WTC11 (cell line): ENCODE data around the gene PPP6R3. TPM values are rescaled to one million over a fixed set of nuclear protein-coding genes. Genes with fewer than 3 reads are reported as not detected.

ENCODE experiments used
- ATAC-seq: fragments of 200-7000 bp; cut with Tn5 transposase; 2 replicates; pipeline ENCODE4 v1.10.0; 2021; ENCODE audit warnings: mild to moderate bottlenecking, moderate library complexity
- CTCF ChIA-PET: fragments of 300-600 bp; sonication (Branson Sonifier 250); formaldehyde crosslinking; loops from one replicate; lab custom pipeline; 2021; ENCODE audit warnings: antibody characterized with exemption; lab: Charles Lee
- POLR2A ChIA-PET: fragments of 350-600 bp; sonication (Branson Sonifier 250); formaldehyde crosslinking; loops from one replicate; lab custom pipeline; 2021; ENCODE audit warnings: antibody characterized with exemption; lab: Charles Lee
- DNase-seq: peaks from one replicate; pipeline ENCODE4 v3.0.0; 2021; ENCODE audit warnings: low spot score
- H3K27ac Mint-ChIP-seq: 2 replicates; pipeline ENCODE4 v1.8.0; 2021; ENCODE audit warnings: mixed read lengths
- H3K27me3 Mint-ChIP-seq: 2 replicates; pipeline ENCODE4 v1.8.0; 2021; ENCODE audit warnings: low read depth, mild to moderate bottlenecking, moderate library complexity, mixed read lengths
- H3K36me3 Mint-ChIP-seq: 2 replicates; pipeline ENCODE4 v1.8.0; 2021; ENCODE audit warnings: mixed read lengths
- H3K4me1 Mint-ChIP-seq: 2 replicates; pipeline ENCODE4 v1.8.0; 2022; ENCODE audit warnings: mixed read lengths
- H3K4me3 Mint-ChIP-seq: 2 replicates; pipeline ENCODE4 v1.8.0; 2021; ENCODE audit warnings: mild to moderate bottlenecking, moderate library complexity, mixed read lengths
- H3K9me3 Mint-ChIP-seq: 2 replicates; pipeline ENCODE4 v1.8.0; 2021; ENCODE audit warnings: mixed read lengths
- ATF1 ChIP-seq: sonication (generic); formaldehyde crosslinking; IDR thresholded peaks from 2 replicates; pipeline ENCODE4 v1.8.1; 2023; ENCODE audit warnings: mild to moderate bottlenecking, moderate library complexity, missing genetic modification reagents
- CREM ChIP-seq: sonication (generic); formaldehyde crosslinking; IDR thresholded peaks from 2 replicates; pipeline ENCODE4 v1.8.1; 2022; ENCODE audit warnings: mild to moderate bottlenecking, missing genetic modification reagents, moderate library complexity
- CTCF ChIP-seq: fragments of 200-600 bp; IDR thresholded peaks from 2 replicates; pipeline ENCODE4 v1.8.0; 2022; ENCODE audit warnings: antibody characterized with exemption
- ESRRA ChIP-seq: sonication (generic); formaldehyde crosslinking; IDR thresholded peaks from 2 replicates; pipeline ENCODE4 v1.8.1; 2022; ENCODE audit warnings: mild to moderate bottlenecking, missing genetic modification reagents, borderline replicate concordance
- FOXJ3 ChIP-seq: sonication (generic); formaldehyde crosslinking; IDR thresholded peaks from 2 replicates; pipeline ENCODE4 v1.9.0; 2021; ENCODE audit warnings: missing genetic modification reagents, mild to moderate bottlenecking, borderline replicate concordance
- MXD4 ChIP-seq: fragments of 250-450 bp; sonication (Bioruptor Pico); IDR thresholded peaks from 2 replicates; pipeline ENCODE4 v1.8.0; 2021; ENCODE audit warnings: mild to moderate bottlenecking, moderate library complexity, borderline replicate concordance
- NFATC4 ChIP-seq: fragments of 250-450 bp; sonication (Bioruptor Pico); IDR thresholded peaks from 2 replicates; pipeline ENCODE4 v1.9.0; 2021; ENCODE audit warnings: mild to moderate bottlenecking
- NR3C1 ChIP-seq: sonication (generic); formaldehyde crosslinking; conservative IDR thresholded peaks from 2 replicates; pipeline ENCODE4 v1.8.1; 2023; ENCODE audit warnings: low read depth, mild to moderate bottlenecking, missing genetic modification reagents
- OVOL2 ChIP-seq: fragments of 250-450 bp; sonication (Bioruptor Pico); IDR thresholded peaks from 2 replicates; pipeline ENCODE4 v1.9.0; 2021; ENCODE audit warnings: mild to moderate bottlenecking, borderline replicate concordance
- SMAD3 ChIP-seq: sonication (generic); formaldehyde crosslinking; IDR thresholded peaks from 2 replicates; pipeline ENCODE4 v1.8.0; 2022; ENCODE audit warnings: missing genetic modification reagents, mild to moderate bottlenecking, borderline replicate concordance
- SOX15 ChIP-seq: fragments of 250-450 bp; sonication (Bioruptor Pico); IDR thresholded peaks from 2 replicates; pipeline ENCODE4 v1.9.0; 2021; ENCODE audit warnings: mild to moderate bottlenecking
- TEAD1 ChIP-seq: sonication (generic); formaldehyde crosslinking; IDR thresholded peaks from 2 replicates; pipeline ENCODE4 v1.8.0; 2022; ENCODE audit warnings: mild to moderate bottlenecking, missing genetic modification reagents
- ZBTB21 ChIP-seq: sonication (generic); formaldehyde crosslinking; IDR thresholded peaks from 2 replicates; pipeline ENCODE4 v1.8.1; 2023; ENCODE audit warnings: mild to moderate bottlenecking, missing genetic modification reagents, borderline replicate concordance
- ZMAT4 ChIP-seq: fragments of 250-450 bp; sonication (Bioruptor Pico); IDR thresholded peaks from 2 replicates; pipeline ENCODE4 v1.9.0; 2021; ENCODE audit warnings: mild to moderate bottlenecking
- ZNF121 ChIP-seq: sonication (generic); formaldehyde crosslinking; IDR thresholded peaks from 2 replicates; pipeline ENCODE4 v1.8.0; 2023; ENCODE audit warnings: missing genetic modification reagents
- ZNF219 ChIP-seq: sonication (generic); formaldehyde crosslinking; IDR thresholded peaks from 2 replicates; pipeline ENCODE4 v1.8.0; 2023; ENCODE audit warnings: missing genetic modification reagents, mild to moderate bottlenecking, borderline replicate concordance
- ZNF416 ChIP-seq: fragments of 250-450 bp; sonication (Bioruptor Pico); IDR thresholded peaks from 2 replicates; pipeline ENCODE4 v1.9.0; 2021; ENCODE audit warnings: mild to moderate bottlenecking, inconsistent platforms
- ZSCAN18 ChIP-seq: fragments of 250-450 bp; sonication (Bioruptor Pico); IDR thresholded peaks from 2 replicates; pipeline ENCODE4 v2.1.2; 2022; ENCODE audit warnings: mild to moderate bottlenecking, moderate library complexity
- total RNA-seq: library from RNA; stranded (reverse); gene quantifications from 3 replicates; pipeline ENCODE4 v1.2.3, GENCODE V29; 2021
- TF ChIP-seq, protein P1 (sequence below): sonication (generic); formaldehyde crosslinking; IDR thresholded peaks from 2 replicates; pipeline ENCODE4 v1.8.1; 2023; ENCODE audit warnings: mild to moderate bottlenecking, missing genetic modification reagents, moderate library complexity
- TF ChIP-seq, protein P2 (sequence below): sonication (generic); formaldehyde crosslinking; IDR thresholded peaks from 2 replicates; pipeline ENCODE4 v1.8.0; 2022; ENCODE audit warnings: mild to moderate bottlenecking, missing genetic modification reagents
- TF ChIP-seq, protein P3 (sequence below): sonication (generic); formaldehyde crosslinking; IDR thresholded peaks from 2 replicates; pipeline ENCODE4 v1.8.0; 2023; ENCODE audit warnings: mild to moderate bottlenecking, missing genetic modification reagents

PPP6R3 gene
- total RNA-seq, 1 experiment from 2014 or later = 138 TPM

- ATAC-seq (no peak), DNase-seq (no peak)
- TF ChIP-seq ATF1 (CRISPR knock-in tag) (no peak), SMAD3 (CRISPR knock-in tag) (no peak), ZSCAN18 (no peak), TEAD1 (CRISPR knock-in tag) (no peak), ESRRA (CRISPR knock-in tag) (no peak), ZBTB21 (CRISPR knock-in tag) (no peak), NFATC4 (CRISPR knock-in tag) (no peak), ZNF121 (CRISPR knock-in tag) (no peak), ZNF416 (CRISPR knock-in tag) (no peak), ZMAT4 (CRISPR knock-in tag) (no peak), NR3C1 (CRISPR knock-in tag) (no peak), OVOL2 (no peak), MXD4 (no peak), CREM (CRISPR knock-in tag) (no peak), FOXJ3 (CRISPR knock-in tag) (no peak)
- TF ChIP-seq, protein P1, sequence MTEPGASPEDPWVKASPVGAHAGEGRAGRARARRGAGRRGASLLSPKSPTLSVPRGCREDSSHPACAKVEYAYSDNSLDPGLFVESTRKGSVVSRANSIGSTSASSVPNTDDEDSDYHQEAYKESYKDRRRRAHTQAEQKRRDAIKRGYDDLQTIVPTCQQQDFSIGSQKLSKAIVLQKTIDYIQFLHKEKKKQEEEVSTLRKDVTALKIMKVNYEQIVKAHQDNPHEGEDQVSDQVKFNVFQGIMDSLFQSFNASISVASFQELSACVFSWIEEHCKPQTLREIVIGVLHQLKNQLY (CRISPR knock-in tag) = no peak
- TF ChIP-seq, protein P2, sequence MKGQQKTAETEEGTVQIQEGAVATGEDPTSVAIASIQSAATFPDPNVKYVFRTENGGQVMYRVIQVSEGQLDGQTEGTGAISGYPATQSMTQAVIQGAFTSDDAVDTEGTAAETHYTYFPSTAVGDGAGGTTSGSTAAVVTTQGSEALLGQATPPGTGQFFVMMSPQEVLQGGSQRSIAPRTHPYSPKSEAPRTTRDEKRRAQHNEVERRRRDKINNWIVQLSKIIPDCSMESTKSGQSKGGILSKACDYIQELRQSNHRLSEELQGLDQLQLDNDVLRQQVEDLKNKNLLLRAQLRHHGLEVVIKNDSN = no peak
- TF ChIP-seq, protein P3, sequence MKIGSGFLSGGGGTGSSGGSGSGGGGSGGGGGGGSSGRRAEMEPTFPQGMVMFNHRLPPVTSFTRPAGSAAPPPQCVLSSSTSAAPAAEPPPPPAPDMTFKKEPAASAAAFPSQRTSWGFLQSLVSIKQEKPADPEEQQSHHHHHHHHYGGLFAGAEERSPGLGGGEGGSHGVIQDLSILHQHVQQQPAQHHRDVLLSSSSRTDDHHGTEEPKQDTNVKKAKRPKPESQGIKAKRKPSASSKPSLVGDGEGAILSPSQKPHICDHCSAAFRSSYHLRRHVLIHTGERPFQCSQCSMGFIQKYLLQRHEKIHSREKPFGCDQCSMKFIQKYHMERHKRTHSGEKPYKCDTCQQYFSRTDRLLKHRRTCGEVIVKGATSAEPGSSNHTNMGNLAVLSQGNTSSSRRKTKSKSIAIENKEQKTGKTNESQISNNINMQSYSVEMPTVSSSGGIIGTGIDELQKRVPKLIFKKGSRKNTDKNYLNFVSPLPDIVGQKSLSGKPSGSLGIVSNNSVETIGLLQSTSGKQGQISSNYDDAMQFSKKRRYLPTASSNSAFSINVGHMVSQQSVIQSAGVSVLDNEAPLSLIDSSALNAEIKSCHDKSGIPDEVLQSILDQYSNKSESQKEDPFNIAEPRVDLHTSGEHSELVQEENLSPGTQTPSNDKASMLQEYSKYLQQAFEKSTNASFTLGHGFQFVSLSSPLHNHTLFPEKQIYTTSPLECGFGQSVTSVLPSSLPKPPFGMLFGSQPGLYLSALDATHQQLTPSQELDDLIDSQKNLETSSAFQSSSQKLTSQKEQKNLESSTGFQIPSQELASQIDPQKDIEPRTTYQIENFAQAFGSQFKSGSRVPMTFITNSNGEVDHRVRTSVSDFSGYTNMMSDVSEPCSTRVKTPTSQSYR = no peak
- Mint-ChIP-seq H3K4me1 (peaks cover 6% of the 10 kb centered on the region; the same call in 1 of the 2 replicates), H3K9me3 (peaks cover 23% of the 10 kb centered on the region), H3K36me3 (peaks cover 19% of the 10 kb centered on the region), H3K27ac (peak overlapping the region; percentile 29; the same call in 1 of the 2 replicates), H3K27me3 (peaks cover 3% of the 10 kb centered on the region; the same call in 1 of the 2 replicates), H3K4me3 (no peak overlapping the region)
- CTCF ChIA-PET = no interaction called here
- POLR2A ChIA-PET = no interaction called here
Observed at GRCh38 chr11:68658097-68658496, 197.5 kb downstream of the PPP6R3 start.

- no peak for ATAC-seq
- no peak for DNase-seq
Observed at GRCh38 chr11:68658661-68659060, 198.1 kb downstream of the PPP6R3 start.

More at GRCh38 chr11:68658661-68659060, 198.1 kb downstream of the PPP6R3 start:
- H3K4me3 Mint-ChIP-seq = no peak overlapping the region
- TF ChIP-seq ZNF219 (CRISPR knock-in tag) (no peak), CTCF (no peak), SOX15 (CRISPR knock-in tag) (no peak)
- peaks cover 6% of the 10 kb centered on the region; the same call in 1 of the 2 replicates for H3K4me1 Mint-ChIP-seq
- H3K9me3 Mint-ChIP-seq = peaks cover 29% of the 10 kb centered on the region
- CTCF ChIA-PET = interaction anchor here (0.5 kb wide), 1 partner anchor 14 kb away, joined by 4 read pairs; no protein-coding TSS in a partner anchor
- H3K27ac Mint-ChIP-seq = no peak overlapping the region
- POLR2A ChIA-PET = interaction anchor here (1.1 kb wide), 1 partner anchor 17 kb away, joined by 3 read pairs; no protein-coding TSS in a partner anchor
- H3K36me3 Mint-ChIP-seq = peaks cover 21% of the 10 kb centered on the region
- H3K27me3 Mint-ChIP-seq = peaks cover 3% of the 10 kb centered on the region; the same call in 1 of the 2 replicates
